SKM-1 (cell line): ENCODE data around the gene LY6G6D.

Experiments
- DNase-seq: peaks from one replicate; lab custom pipeline; 2025; ENCODE audit not compliant: unreplicated experiment; lab: John Stamatoyannopoulos, UW

The LY6G6D gene

GRCh38 chr6:31734247-31734820, 19.2 kb downstream of the LY6G6D start:
- no peak for DNase-seq

GRCh38 chr6:31734821-31735406, 19.8 kb downstream of the LY6G6D start:
- DNase-seq: peak; percentile 67

- peak; percentile 94 for DNase-seq
Measured at GRCh38 chr6:31736021-31736767, 21.0 kb downstream of the LY6G6D start, which contains the start of gene CLIC1. Gene CLIC1 (minus strand): TSS chr6:31736530. CDS start chr6:31736300, 230 bp downstream.

GRCh38 chr6:31736768-31737314, 21.7 kb downstream of the LY6G6D start:
- DNase-seq: no peak

GRCh38 chr6:31737315-31737990, 22.3 kb downstream of the LY6G6D start:
- DNase-seq: peak; percentile 76

GRCh38 chr6:31737991-31738979, 23.1 kb downstream of the LY6G6D start:
- peak; percentile 98 for DNase-seq

GRCh38 chr6:31739639-31740396, 24.7 kb downstream of the LY6G6D start, which contains the start of gene MSH5:
Gene MSH5 (plus strand): TSS chr6:31740005. CDS start chr6:31740467, 462 bp downstream.
- peak; percentile 99 for DNase-seq

GRCh38 chr6:31740397-31741223, 25.5 kb downstream of the LY6G6D start:
- peak; percentile 16 for DNase-seq

GRCh38 chr6:31741815-31742214, 26.7 kb downstream of the LY6G6D start:
- DNase-seq: no peak

GRCh38 chr6:31742894-31743293, 27.7 kb downstream of the LY6G6D start:
- DNase-seq: no peak

- DNase-seq: no peak
Measured at GRCh38 chr6:31744422-31744821, 29.3 kb downstream of the LY6G6D start.

GRCh38 chr6:31749301-31750036, 34.3 kb downstream of the LY6G6D start:
- DNase-seq: no peak

- DNase-seq: no peak
Measured at GRCh38 chr6:31750411-31751022, 35.4 kb downstream of the LY6G6D start.

- DNase-seq: no peak
Measured at GRCh38 chr6:31752739-31753319, 37.7 kb downstream of the LY6G6D start.

- no peak for DNase-seq
Measured at GRCh38 chr6:31758281-31758680, 43.1 kb downstream of the LY6G6D start.

- no peak for DNase-seq
Measured at GRCh38 chr6:31760790-31761189, 45.6 kb downstream of the LY6G6D start.

- no peak for DNase-seq
Measured at GRCh38 chr6:31761343-31761742, 46.2 kb downstream of the LY6G6D start.
